Panc1 (cell line): ENCODE results near the gene TCF3.

ENCODE experiments used
- CTCF ChIP-seq: fragments of 450-650 bp; IDR thresholded peaks from 2 replicates; pipeline ENCODE4 v1.5.1; 2017; ENCODE audit warnings: mild to moderate bottlenecking
- POLR2AphosphoS5 ChIP-seq: IDR thresholded peaks from 2 replicates; pipeline ENCODE4 v1.6.1; 2012; ENCODE audit warnings: mild to moderate bottlenecking, low read depth, low read length, moderate library complexity
- REST ChIP-seq, 2 experiments: IDR thresholded peaks; 2 replicates each; pipeline ENCODE4 v1.6.1; 2011 to 2012; ENCODE audit warnings: low read depth in 2 of 2, control low read depth in 1 of 2, low read length in 1 of 2, mild to moderate bottlenecking in 1 of 2, moderate library complexity in 1 of 2; ENCODE audit not compliant: insufficient read depth in 1 of 2

- no peak for TF ChIP-seq REST (IDR thresholded peaks at IDR 0.05; ENCODE audit: insufficient read depth in 1 of 2, low read depth in 2 of 2, low read length in 1 of 2)
- no peak for TF ChIP-seq CTCF
- no peak for TF ChIP-seq POLR2AphosphoS5
These were observed 89.2 kb downstream of the TCF3 start for GRCh38 chr19:1563251-1563650.
